ENCODE measurements around the gene NOB1. TPM values are rescaled to one million over a fixed set of nuclear protein-coding genes. Genes with fewer than 3 reads are reported as not detected.

NOB1 gene
- polyA plus RNA-seq, 1 donor = 47.0 TPM

Other genes starting within 250 kb of the NOB1 start
- gene NFAT5, start 189.0 kb downstream of the NOB1 start, polyA plus RNA-seq (ENCODE audit: insufficient read length) = 15.2 TPM
- gene NQO1, start 28.4 kb downstream of the NOB1 start, polyA plus RNA-seq (ENCODE audit: insufficient read length) = 12.3 TPM
- 14.5 TPM for gene WWP2, start 7.4 kb upstream of the NOB1 start, polyA plus RNA-seq (ENCODE audit: insufficient read length)
- gene CLEC18A, start 196.4 kb upstream of the NOB1 start, polyA plus RNA-seq (ENCODE audit: insufficient read length) = 0.46 TPM

All from forelimb muscle (tissue), 1 donor.